T-helper 22 cell (primary cell): Measurements from ENCODE around the gene CACNA1C.

ENCODE experiments used
- DNase-seq: peaks from one replicate; pipeline ENCODE4 v3.0.0-alpha.2; 2020; ENCODE audit warnings: low read depth

The CACNA1C gene

DNA sequence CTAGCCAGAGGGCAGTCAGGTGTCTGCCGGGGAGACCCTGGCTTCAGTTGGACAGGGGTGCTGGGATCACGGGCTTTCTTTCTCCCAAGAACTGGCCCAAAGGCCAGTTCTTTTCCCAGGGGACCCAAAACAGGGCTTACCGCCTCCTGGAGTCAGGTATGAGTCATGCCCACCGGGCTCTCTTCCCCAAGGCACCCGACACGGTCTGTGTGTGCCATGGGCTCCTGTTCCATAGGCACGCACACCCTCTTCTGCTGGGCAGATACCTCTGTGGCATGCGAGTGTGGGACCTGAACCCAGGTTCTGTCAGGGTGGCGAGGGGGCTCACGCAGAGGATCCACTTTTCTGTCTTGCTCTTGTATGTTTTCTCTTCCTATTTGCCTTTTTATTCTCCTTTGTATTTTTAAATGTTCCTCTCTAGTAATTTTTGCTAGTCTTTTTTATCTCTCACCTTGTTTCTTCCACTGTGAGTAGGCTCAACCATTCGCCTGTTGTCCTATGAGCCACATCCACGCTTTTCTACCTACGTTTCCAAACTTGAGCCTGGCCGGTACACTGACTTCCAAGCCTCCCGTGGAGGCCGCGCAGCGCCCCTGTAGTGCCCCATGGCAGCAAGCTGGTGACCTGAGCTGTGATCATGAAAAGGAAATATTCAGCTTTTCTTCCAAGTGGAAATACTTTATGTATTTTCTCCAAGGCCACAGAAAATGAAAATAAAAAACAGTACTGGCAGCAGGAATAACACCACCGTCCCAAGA, 362.2 kb downstream of the CACNA1C start:
- no peak for DNase-seq

DNA sequence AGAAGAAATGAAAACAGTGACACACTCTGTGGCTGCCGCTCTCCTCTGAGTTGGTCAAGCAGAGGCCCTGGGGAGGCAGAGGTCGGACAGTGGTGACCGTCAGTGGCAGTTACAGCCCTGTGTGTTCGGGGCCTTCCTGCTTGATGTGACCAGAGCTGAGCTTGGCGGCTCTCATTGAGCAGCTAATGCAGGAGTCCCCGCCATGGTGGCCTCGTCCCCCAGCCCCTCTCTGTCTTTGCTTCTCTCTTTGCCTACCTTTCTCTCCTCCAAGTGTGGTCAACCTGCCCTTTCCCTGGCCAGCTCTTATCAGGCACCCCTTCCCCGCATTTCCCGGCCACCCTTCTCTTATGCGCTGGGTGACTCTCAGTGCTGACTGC, 362.8 kb downstream of the CACNA1C start:
- no peak for DNase-seq

DNA sequence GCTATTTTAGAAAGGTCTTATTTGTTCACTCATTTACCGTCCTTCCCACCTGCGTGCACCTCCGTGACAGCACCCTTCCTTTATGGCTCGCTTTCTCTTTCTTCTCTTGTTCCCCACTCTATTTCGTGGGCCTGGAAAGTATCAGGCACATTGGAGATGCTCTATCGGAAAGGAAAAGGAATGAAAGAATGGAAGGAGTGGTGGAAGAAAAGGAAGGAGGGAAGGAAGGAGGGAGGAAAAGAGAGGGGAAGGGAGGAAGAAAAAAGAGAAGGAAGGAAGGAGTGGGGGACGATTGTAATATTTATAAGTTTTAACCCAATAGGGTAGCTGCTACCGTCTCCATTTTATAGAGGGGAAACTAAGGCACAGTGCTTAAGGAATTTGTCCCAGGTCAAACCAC, 363.4 kb downstream of the CACNA1C start:
- DNase-seq = no peak

DNA sequence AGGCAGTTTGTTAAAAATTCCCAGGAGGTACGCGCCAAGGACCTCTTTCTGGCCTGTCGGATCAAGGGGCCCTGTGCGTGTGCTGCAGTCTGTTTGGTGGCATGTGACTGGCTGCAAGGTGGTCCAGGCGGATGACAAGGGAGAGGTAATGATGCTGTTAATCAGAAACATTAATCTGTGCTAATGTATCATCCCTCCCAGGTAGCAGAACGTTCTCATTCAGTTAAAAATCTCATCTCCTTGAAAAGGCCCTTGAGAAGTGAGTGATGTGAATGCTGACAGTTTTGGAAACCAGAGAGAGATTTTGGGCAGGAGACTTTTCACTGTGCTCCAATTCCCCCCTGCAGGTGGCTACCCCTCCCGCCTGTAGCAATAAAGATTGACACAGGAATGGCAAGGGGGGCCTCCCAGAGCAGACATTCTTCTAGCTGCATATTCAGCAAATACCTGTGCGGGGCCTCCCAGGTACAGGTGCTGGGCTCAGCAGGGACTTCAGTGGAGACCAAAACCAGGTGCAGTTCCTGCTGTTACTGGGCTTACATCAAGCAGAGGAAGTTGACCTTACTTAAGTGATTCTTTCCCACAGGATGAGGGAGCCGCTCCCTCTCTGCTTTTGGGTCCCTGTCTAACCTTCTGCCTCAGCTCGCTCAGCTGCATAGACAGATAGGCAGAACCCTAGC, 364.8 kb downstream of the CACNA1C start:
- DNase-seq = no peak

DNA sequence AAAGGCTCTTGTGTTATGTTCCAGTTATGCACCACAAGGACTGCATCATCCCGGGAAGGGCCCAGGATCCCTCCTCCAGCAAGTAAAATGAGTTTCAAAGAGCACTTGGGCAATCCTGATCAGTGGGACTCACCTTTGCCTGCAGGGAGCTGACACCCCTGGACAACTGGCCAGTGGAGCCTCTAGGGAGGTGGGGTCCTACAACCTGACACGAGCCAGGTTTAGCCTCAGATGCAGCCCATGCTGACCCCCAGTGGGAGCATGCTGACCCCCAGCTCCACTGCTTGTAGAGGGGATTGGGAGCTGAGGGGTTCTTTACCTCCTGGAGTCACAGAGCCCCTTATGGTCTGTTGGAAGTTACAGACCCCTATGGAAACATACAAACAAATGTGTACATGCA, 365.8 kb downstream of the CACNA1C start:
- no peak for DNase-seq

DNA sequence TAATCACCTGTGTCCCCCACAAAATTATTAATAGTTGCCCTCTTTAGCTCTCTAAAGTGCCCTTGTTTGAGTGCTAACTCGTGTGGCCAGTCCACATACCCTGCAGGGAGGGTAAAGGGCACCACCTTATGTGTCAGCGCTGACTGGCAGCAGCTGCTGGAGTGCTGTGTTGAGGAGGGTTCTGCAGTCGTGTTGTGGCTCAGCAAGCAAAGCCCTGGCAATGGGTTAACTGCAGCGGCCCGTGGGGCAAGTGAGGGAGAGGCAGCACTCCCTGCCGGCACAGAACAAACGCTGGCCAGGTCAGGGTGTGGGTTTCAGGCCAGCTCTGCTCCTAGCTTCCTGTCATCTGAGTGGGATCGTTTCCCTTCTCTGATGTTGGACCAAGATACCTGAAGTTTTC, 369.8 kb downstream of the CACNA1C start:
- no peak for DNase-seq

DNA sequence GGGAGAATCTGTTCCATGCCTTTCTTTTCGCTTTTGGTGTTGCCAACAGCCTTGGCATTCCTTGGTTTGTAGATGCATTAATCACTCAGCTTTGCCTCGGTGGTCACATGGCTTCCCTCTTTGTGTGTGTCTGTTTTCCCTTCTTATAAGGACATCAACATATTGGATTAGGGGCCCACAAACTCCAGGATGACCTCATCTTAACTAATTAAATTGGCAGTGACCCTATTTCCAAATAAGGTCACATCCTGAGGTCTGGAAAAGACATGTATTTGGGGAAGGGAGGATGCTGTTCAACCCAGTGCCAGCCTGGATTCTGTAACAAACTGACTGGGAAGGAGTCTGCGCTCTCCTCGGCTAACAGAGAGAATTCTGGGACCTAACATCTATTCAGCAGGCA, 376.2 kb downstream of the CACNA1C start:
- DNase-seq = no peak

DNA sequence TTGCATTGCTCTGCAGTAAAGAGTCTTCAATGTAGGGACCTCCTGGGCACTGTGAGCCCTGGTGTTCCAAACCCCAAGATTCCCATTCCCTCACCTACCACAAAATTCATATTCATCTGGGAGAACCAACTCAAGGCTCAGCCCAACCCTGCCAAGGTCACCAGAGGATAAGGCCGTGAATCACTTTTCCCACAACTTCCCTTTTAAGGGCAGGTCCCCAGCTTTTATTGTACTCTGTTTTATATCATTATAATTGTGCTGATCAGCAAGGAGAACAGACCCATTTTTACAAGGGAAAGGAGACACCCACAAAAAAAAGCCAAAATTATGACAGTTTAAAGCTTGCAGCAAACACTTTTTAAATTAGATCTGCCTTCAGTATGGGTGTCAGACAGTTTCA, 379.0 kb downstream of the CACNA1C start:
- no peak for DNase-seq

DNA sequence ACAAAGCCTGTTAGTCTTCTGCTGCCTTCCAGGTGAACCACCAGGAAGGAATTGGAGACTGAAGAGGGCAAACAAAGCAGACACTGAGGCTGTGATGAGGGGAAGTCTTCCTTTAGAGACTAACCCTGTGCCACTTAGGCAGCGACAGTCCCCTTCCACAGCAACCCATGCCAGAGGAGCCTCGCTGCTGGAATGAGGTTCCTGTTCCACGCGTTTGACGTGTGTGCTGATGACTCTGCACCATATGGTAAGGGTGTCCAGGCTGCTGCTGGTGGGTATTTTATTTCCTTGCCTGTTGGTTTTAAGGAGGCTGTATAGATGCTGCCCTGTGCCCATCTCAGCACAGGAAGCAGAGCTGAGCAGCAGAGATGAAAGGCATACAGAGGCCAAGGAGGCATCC, 380.1 kb downstream of the CACNA1C start:
- no peak for DNase-seq

DNA sequence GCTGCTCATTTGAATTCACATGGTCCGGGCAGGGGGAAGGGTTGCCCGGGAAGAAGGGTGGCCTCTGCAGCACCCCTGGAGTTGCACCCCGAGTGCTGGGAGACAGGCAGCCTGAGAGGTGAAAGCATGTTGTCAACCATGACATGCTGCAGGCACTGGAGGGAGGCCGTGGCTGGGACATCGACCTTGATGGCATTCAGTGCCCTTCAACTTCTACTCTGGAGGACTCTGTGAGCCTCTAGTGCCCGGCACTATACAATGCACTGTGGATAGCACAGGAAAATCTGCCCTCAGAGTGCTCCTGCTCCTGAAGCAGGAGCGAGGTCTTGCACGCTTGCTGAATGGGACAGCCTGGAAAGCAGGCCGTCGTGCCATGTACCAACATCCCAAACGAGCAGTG, 382.7 kb downstream of the CACNA1C start:
- no peak for DNase-seq

DNA sequence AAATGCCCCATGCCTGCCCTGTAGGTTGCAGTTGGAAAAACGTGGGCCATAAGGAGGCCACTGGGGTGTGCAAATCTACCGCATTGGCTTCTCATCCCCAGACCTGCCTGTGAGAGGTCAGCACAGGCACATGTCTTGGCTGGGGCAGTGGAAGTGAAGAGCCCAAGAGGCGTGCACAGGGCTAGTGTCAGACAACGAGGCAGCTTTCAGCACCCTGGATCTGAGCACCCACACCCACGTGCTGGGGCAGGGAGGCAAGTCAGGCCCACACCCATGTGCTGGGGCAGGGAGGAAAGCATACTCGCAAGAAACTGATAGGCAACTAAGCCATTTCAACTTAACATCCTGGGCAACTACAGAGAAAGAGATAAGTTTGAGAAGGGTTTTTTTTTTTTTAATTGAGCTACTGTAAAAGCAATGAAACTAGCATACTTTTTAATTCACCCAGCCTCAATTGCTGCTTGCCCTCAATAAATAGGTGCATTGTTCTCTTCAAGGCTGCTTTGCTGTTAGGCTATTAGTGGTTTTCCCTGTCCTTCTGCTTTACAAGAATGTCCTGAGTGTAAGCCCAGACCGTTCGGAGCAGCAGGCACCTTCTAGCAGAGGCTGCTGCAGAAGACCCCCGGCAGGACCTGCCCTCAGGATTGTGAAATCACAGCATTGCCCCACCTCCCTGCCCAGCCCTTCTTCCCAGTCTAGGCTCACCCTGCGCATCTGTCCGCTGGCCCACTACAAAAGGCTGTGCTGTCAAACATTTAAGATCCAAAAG, 386.7 kb downstream of the CACNA1C start:
- DNase-seq = no peak

DNA sequence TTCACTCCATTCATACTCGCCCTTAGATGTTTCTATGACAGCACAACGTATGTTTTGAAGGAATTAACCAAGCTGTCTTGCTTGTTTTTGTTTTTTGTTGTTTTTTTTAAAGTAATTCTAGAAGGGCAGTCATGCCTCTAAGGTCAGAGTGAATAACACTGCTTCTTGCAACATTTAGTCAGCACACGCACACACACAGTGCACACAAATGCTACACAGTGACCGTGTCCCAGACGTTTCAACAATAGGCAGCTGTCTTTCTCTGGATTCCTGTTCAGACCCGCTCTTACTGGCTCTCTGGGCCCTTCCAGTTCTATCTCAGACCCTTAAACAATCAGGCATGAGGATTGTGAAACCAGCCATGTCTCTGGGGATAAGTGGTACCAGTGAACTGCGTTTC, 391.0 kb downstream of the CACNA1C start:
- DNase-seq = no peak

DNA sequence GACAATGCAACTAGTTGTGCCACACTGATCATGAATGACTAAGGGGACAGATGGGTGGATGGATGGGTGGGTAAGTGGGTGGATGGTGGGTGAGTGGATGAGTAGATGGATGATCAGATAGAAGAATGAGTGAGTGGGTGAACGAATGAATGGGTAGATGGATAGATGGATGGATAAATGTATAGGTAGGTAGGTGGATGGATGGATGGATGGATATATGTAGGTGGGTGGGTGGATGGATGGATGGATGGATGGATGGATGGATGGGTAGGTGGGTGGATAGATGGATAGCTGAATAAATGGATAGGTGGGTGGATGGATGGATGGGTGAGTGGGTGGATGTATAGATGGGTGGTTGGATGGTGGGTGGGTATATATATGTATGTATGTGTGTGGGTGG, 393.2 kb downstream of the CACNA1C start:
- no peak for DNase-seq

DNA sequence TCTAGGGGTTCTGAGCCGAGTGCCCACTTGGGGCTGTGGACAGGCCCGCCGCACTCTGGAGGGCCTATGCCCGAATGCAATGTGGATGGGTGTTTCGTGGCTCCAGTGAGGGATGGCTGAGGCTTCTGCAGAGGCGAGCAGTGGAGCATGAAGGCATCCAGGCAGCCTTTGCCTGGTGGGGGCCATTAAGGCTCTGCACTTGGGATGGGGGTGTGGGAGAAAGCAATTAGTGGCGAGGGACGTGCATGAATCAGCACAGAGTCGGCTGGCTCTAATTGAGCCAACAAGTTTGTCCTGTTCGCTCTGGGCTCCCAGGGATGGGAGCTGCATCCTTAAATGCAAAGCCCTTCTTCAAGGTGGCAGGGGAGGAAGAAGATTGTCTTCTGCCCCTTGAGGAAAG, 395.1 kb downstream of the CACNA1C start:
- DNase-seq = no peak

DNA sequence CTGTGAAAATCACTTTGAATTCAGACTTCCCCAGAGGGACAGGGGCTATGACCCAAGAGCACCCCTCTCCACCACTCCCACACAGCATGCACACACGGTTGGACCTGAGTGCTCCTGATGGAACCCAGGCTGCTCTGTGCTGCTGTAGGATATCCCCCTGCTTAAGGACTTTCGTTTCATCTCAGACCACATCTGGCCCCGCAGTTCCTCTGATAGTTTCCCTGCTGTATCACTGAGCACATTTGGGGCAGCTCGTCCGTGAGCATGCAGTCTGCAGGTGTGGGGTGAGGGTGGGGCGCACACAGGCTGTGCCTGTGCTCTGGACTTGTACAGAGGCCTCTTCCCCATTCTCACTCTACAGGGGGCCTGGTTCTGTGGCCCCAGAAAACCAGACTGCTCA, 396.8 kb downstream of the CACNA1C start:
- DNase-seq = no peak

DNA sequence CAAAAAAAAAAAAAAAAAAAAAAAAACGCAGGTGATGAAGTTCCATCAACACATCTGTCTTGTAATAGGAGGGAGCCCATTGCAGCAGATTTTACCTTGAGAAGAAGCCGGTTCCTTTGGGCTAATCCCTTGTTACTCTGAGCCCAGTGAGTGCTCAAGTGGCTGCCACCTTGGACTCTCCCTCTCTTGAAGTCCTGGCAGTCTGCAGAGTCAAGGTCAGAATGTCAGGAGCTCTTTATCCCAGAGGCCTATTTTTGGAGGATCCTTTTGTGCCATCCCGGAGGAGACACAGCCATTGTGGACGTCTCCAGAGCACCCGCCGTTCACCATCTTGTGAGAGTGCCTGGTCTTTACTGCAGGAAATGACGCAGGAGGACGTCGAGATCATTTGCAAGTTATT, 397.8 kb downstream of the CACNA1C start:
- no peak for DNase-seq

DNA sequence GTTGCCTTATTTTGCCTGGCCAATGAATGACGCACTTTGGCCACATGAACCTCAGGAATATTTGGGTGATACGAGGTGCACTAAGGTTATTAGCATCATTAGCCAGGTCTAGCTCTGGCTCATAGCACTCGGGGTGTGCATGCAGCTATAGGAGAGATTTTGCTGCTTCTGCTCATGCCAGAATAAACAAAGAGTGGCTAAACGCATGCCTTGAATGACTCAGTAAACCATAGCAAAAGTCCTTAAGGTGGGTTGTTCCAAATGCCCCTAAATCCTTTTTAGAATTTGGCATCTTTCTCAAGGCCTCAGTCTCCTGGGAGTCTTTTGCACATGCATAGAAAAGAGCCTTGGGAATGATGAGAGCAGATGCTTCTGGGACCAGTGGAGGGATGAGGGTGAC, 398.2 kb downstream of the CACNA1C start:
- no peak for DNase-seq

DNA sequence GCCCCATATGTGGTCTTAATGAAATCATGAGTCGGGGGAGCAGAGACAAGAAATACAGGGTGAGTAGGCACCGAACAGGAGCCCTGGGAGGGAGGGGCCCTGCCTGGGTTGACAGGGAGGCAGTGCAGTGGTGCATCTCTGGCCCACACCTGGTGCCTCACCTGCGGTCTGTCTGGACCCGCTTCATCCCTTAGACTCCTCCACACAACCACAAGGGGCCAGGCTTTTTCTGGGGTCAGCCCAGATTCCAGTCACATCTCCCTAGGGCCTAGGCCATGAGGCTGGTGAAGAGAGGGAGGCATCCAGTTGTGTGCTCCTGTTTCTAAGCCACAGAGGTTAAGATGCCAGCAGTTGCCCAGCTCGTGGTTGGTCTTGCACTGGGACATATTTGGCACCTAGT, 398.7 kb downstream of the CACNA1C start:
- no peak for DNase-seq

DNA sequence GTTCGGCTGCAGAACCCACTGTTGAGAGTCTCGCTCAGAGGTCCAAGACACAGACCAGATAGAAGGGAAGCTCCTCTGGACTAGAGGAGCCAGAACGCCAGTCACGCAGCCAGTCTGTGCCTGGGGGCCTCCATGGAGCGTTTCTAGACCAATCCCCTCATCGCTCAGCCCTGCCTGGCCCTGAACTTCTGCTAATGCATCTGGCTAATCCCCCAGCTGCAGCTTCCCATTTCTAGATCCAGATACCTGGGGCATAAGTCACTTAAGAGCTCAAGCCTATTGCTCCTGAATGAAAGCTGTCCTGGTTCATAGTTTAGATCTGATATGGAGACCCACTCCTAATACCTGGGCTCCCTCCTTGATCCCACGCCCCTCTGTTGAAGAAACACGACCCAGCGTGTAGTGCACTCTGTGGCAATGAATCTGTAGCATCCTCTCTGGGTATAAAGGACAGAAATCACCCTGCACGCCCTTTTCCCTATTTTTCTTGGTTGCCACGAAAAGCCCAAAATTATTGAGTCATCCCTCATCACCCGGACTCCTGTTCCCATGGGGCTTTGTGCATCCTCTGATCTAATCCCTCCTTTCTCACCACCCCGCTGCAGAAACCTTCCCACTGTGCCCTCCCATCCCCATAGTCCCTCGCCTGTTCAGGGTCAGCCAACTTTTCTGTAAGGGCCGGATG, 400.4 kb downstream of the CACNA1C start:
- no peak for DNase-seq

DNA sequence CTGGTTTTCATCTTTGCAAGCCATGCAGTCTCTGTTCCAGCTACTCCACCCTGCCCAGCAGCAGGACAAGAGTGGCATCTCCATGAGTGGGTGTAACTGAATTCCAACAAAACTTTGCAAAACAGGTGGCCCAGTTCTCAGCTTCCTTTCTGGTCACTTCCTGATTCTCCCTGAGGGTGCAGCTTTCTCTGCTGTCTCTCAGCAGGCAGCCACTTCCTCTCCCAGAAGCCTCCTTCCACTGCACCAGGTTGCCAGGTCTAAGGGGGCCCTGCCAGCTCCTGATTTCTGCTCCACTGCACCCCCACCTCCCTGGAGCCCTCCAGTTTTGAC, 400.9 kb downstream of the CACNA1C start:
- DNase-seq = no peak

DNA sequence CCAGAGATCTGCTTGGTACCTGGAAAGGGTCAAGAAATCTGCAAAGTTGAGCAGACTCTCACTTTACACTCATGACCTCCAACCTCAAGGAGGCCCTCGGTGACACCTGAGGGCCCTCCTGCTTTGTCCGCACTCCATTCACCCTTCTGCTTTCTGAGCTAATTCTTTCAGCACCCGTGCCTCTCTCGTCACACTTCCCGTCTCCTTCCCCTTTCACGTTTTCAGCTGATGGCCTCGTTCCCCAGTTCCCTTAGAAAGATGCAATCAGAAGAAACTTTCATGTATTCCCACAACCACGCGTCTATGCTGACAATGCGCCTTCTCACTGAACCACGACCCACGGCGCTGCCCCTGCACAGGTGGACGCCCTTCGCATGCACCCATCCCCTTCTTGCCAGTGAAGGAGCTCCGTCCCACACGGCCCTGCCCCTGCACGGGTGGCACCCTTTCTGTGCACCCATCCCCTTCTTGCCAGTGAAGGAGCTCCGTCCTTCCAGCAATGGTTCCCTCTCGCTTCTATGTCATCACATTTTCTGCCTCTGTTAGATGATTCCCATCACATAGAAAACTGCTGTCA, 401.9 kb downstream of the CACNA1C start:
- DNase-seq = no peak

DNA sequence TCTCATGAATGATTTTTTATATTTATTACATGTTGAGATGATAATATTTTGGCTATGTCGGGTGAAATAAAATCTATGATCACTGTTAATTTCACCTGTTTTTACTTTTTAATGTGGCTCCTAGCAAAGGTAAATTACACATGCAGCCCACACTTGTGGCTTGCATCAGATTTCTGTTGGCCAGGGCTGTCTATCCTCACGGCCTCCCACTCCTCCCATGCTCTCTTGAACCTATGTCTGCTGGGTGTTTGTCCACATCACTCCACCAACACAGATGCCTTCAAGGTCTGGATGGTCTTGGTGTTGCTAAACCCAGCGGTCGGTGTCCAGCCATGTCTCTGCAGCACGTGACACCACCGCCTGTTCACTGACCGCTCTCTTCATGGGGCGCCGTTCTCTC, 402.6 kb downstream of the CACNA1C start:
- no peak for DNase-seq
